NCI-H510A (cell line): ENCODE measurements around the gene SCD5.
A peak's percentile ranks its signal among the peaks of the same experiment; 100 is the strongest.

Source experiments
- DNase-seq: peaks from one replicate; lab custom pipeline; 2025; lab: John Stamatoyannopoulos, UW

The SCD5 gene

DNA sequence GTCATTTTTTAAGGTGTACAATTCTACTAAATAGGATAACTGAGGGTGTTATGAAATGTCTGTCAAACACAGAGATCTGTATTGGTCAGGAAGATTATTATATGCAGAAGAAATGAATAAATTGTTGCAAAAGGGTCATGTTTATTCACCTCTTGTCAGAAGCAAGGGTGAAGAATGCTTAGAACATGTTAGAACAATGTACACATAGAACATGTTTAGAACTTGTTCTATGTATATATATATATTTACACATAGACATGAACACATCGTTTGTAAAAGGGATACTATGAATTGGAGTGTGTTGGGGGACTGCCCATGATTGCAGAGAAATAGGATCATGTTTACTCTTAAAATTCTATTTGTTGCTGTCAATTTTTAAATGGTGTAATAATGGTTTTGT lies 208.8 kb downstream of the SCD5 start:
- DNase-seq: no peak

DNA sequence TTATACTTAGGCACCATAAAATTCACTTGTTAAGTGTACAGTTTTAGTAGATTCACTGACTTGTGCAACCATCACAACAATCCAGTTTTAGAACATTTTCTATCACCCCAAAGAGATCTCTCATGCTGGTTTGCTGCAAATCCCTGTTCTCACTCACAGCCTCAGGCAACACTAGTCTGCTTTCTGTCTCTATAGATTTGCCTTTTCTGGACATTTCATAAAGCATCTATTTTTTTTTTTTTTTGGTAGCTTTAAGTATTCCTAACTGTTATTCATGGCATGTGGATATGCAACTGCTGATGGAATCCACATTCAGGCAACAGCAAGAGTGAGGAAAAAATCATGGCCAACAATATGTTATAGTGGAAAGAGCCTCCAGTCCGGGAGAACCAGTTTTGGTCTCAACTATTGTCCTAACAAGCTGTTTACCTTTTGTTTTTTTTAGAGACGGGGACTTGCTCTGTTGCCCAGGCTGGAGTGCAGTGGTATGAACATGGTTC lies 209.8 kb downstream of the SCD5 start:
- no peak for DNase-seq

DNA sequence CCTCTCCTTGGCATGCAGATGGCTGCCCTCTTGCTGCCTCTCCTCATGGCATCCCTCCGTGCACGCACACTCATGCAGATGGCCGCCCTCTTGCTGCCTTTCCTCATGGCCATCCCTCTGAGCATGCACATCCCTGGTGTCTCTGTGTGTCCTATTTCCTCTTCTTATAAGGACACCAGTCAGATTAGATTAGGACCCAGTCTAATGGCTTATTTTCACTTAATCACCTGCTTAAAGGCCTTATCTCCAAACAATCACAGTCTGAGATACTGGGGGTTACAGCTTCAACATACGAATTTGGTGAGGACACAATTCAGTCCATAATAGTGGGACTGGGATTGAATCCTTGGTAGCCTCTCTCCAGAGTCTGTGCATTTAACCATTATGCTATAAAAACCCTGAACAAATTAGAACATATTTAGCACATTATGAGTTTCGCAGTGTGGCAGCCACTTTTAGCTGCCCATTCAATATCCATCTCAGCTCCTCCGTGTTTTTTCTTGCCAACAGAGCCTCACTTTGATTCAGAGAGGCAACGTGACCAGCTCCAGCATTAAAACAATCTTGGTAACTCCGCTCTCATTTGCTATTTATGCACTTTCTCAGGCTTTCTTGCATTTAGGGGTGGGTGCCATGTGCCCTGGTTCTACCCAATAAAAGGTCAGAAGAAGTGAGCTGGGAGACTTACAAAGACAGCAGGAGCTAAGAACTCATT lies 210.6 kb downstream of the SCD5 start:
- DNase-seq: no peak

DNA sequence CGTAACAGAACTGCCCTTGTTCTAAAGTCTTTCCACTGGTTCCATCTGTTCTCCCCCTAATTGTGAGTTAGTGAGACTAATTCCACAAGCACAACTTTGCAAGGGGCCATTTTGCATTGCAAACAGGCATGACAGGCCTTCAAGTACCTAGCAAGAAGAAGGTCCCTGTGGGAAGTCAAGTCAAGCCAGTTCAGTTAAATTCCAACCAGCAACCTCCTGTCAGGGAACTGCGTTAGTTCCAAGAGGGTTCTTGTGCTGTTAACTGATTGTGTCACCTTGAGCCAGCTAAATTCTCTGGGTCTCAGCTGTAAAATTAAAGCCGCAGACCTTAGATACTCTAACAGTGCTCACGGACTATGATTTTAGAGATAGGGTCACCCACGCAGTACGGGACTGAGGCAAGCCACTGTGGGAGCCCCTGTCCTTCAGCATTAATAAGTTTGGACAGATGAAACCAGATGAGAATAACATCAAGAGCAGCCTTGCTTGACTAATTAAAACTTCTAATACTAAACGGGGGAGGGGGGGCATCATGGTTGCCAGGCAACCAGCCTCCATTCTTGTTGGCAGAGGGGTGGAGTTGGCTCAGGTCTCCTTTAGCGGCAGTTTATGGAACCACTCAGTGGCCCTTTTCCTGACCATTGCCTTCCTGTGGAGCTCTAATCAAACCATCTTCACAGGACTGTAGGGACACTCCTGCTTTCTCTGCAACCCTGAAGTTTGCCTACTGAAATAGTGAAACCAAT lies 212.7 kb downstream of the SCD5 start:
- DNase-seq: peak; percentile 7

DNA sequence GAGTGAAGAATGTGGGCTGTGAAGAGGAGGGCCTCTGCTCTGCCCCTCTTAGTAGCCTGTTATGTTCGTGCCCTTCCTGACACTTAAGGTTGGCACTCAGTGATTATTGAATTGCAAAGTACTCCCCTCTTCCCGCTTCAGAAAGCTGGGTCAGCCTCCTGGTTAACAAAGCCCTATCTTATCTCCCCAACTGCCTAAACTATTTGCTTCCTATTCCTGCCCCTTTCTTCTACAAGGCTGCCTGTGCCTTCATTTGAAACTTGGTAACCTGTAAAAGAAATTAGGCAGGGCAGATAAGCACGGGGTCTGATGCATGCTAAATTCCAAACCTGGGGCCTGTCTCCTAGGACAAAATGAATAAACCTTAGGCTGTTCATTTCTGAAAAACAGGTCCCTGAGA lies 213.7 kb downstream of the SCD5 start:
- DNase-seq: no peak

DNA sequence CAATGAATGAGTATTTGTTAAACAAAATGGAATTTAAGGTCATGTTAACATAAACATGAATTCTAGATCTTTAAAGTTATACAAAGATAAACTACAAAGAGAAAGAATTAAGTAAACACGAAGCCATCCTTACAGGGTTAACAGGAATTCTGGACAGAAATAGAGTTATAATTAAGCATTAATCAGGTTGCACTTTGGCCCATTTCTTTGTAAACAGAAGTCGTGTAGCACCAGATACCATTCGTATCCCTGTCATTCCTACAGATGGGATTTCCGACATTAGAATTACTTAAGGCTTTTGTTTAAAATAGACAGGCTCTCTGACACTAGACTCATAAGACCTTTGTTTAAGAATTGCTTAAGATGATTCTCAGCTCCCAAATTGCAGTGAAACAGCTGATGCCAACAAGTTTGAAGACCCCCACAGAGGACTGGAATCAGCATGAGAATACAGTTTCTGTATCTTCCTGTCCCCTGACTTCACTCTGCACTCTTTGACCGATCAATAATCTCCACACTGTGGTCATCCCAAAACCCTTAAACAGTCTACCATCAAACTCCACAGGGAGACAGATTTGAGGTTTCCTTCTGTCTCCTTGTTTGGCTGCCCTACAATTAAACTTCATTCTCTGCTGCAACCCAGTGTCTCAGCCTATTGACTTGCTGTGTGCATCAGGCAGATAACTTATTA lies 214.6 kb downstream of the SCD5 start:
- DNase-seq: no peak

DNA sequence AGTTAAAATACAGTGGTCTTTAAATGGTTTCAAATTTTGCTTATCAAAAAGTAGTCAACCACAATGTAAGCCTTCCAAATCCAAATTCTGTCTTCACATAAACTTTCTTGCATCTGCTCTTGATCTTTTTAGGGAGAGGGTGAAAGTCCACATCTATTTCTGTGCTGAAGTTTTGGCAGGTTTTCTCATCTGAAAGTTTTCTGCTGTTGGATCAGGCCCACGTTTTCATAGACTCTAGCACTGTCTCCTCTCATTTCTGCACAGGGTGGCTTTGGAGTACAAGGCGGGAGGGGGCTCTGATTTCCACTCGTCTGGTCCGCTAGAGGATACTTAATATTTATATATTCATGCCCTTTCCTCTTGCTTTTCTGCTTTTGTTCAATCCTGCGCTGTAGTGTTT lies 218.7 kb downstream of the SCD5 start:
- DNase-seq: no peak
